Heart left ventricle (tissue), 16 donors: ENCODE data around the gene GTSE1. TPM values are rescaled to one million over a fixed set of nuclear protein-coding genes. Genes with fewer than 3 reads are reported as not detected.

Experiments used
- ATAC-seq, 4 donors: fragments of 200-7000 bp; cut with Tn5 transposase; one replicate each; pipeline ENCODE4 v1.9.1; 2020 to 2022; ENCODE audit warnings: moderate library complexity in 4 of 4, mild to moderate bottlenecking in 3 of 4, moderate number of reproducible peaks in 1 of 4
- DNase-seq, 5 donors: peaks; one replicate each; pipeline ENCODE4 v3.0.0-alpha.2; 2020
- H3K27ac ChIP-seq, 12 donors: fragments of 200-600 bp; sonication (generic) in 4 of 12; one replicate each; pipeline versions ENCODE4 v1.5.0 to v1.8.0; 2016 to 2022; ENCODE audit warnings: mild to moderate bottlenecking in 2 of 12
- H3K27me3 ChIP-seq, 9 donors: fragments of 200-600 bp; sonication (generic) in 2 of 9; one replicate each; pipeline versions ENCODE4 v1.5.1 to v1.8.0; 2016 to 2022; ENCODE audit warnings: mild to moderate bottlenecking in 3 of 9
- H3K36me3 ChIP-seq, 9 donors: fragments of 200-600 bp; sonication (generic) in 2 of 9; one replicate each; pipeline versions ENCODE4 v1.5.0 to v1.8.0; 2018 to 2022; ENCODE audit warnings: mild to moderate bottlenecking in 2 of 9
- H3K4me1 ChIP-seq, 12 donors: fragments of 200-600 bp; sonication (generic) in 4 of 12; one replicate each; pipeline versions ENCODE4 v1.5.0 to v1.8.0; 2016 to 2022; ENCODE audit warnings: mild to moderate bottlenecking in 3 of 12
- H3K4me3 ChIP-seq, 12 donors: fragments of 200-600 bp; sonication (generic) in 4 of 12; one replicate each; pipeline versions ENCODE4 v1.5.0 to v1.8.0; 2017 to 2022; ENCODE audit warnings: mild to moderate bottlenecking in 9 of 12, moderate library complexity in 4 of 12
- H3K9me3 ChIP-seq, 12 donors: fragments of 200-600 bp; sonication (generic) in 4 of 12; one replicate each; pipeline versions ENCODE4 v1.5.0 to v1.8.0; 2016 to 2022; ENCODE audit warnings: mild to moderate bottlenecking in 1 of 12
- POLR2A ChIP-seq, 2 donors: fragments of 450-650 bp; IDR thresholded peaks; one replicate each; pipeline ENCODE4 v1.6.1; 2017; ENCODE audit warnings: antibody characterized with exemption in 2 of 2, mild to moderate bottlenecking in 2 of 2, moderate library complexity in 2 of 2
- WGBS, 4 donors: extraction: QIAGEN DNeasy Blood & Tissue Kit in 2 of 4; methylation state at CpG; one replicate each; pipeline versions ENCODE4 v1.1.5 to v1.1.7; 2013 to 2018; 5-methylcytosine and 5-hydroxymethylcytosine counted together
- intact Hi-C, 10 donors: fragments of 100-400 bp; cut with DNase I; formaldehyde crosslinking; loops; one replicate each; pipeline versions ENCODE4 v1.11.1 to v1.14.2; 2022
- polyA plus RNA-seq, 2 donors: library from polyadenylated mRNA; stranded (reverse); fragments of 200-250 nt; gene quantifications; one replicate each; pipeline ENCODE4 v1.2.3, GENCODE V29; 2013
- total RNA-seq, 9 donors: library from RNA; depleted of rRNA in 2 of 9; stranded (reverse); fragments of >200 nt in 2 of 9; fragmentation: NEBNext Ultra II Directional in 3 of 9; extraction: Animal tissue kit (Norgen Biotek cat#: 25700) in 3 of 9; gene quantifications; one replicate each; pipeline versions ENCODE4 v1.1.0 to v1.2.4, GENCODE V29; 2016 to 2023
- TF ChIP-seq, protein P1 (sequence below), 12 donors: fragments of 200-600 bp; sonication (generic) in 4 of 12; IDR thresholded peaks; one replicate each; pipeline versions ENCODE4 v1.5.0 to v1.8.0; 2018 to 2022; ENCODE audit warnings: antibody characterized with exemption in 12 of 12, mild to moderate bottlenecking in 5 of 12
- donor health status: ischemic (EF 13 %, LVEDD 7.1; RV severe dilation, severe dysfunction).
- donor health status: healthy with polysubstance abuse.
- donor health status: DM: no; HTN: yes; CAD: no.
- donor health status: DM: no; HTN: no; CAD: no.
- donor health status: ischemic (EF 25% LVEDD 6.9; RV normal size, moderate dysfunction).
- donor health status: ischemic (EF 25% LVEDD 5.7; RV mildly dilated, moderate dysfunction).
- donor health status: healthy.
- donor health status: DM: yes; HTN: yes; CAD: no.
- donor health status: ischemic (EF 35%, LVEDD 5.7; RV mildly dilated, moderate dysfunction).
- donor health status: nonischemic (EF 11% LVEDD 7.7; RV severe dilation, severe dysfunction).
- donor health status: DM: yes; HTN: yes; CAD: no.
- donor health status: PGD.
- donor health status: ischemic (EF 29% LVEDD 5.4; RV normal size, mild dysfunction).
- donor health status: nonischemic (EF 23%, LVEDD 6.1; RV moderate dilation, normal function).

Gene GTSE1
- total and polyA plus RNA-seq, 11 donors = 0.19 to 6.9 (median 0.59) TPM; not detected in 1

DNA sequence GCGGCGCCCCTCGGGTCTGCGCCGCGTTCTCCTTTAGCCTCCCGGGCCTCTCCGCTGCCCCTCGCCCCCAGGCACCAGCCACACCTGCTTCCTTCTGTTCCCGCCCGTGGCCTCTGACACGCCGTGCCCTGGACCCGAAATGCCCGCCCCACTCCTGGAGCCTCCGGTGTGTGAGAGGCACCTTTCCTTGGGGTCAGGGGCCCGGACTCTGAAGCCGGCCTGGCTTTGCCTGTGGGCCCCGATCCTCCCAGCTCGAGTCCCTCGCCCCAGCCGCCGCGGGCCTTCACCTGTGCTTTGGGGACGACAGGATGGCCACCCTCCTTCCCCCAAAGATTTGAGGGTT is 45.9 kb upstream of the GTSE1 start:
- DNase-seq = no peak
- WGBS, 4 donors = 3 to 18% (median 8%) methylated on average over 16 to 25 of the region's 25 CpGs
- no peak for TF ChIP-seq POLR2A (IDR thresholded peaks at IDR 0.05)
- TF ChIP-seq, protein P1, sequence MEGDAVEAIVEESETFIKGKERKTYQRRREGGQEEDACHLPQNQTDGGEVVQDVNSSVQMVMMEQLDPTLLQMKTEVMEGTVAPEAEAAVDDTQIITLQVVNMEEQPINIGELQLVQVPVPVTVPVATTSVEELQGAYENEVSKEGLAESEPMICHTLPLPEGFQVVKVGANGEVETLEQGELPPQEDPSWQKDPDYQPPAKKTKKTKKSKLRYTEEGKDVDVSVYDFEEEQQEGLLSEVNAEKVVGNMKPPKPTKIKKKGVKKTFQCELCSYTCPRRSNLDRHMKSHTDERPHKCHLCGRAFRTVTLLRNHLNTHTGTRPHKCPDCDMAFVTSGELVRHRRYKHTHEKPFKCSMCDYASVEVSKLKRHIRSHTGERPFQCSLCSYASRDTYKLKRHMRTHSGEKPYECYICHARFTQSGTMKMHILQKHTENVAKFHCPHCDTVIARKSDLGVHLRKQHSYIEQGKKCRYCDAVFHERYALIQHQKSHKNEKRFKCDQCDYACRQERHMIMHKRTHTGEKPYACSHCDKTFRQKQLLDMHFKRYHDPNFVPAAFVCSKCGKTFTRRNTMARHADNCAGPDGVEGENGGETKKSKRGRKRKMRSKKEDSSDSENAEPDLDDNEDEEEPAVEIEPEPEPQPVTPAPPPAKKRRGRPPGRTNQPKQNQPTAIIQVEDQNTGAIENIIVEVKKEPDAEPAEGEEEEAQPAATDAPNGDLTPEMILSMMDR (IDR thresholded peaks at IDR 0.05) = no peak
- H3K27ac ChIP-seq = peak overlapping the region; percentile 69 to 96 (median 94)
- H3K4me1 ChIP-seq = peaks cover 4 to 52% (median 26%) of the 10 kb centered on the region in 12 donors
- intact Hi-C loops = loop anchor here in 5 of 10 donors (2.0 to 10.0 kb wide), 4 partner anchors 16 to 106 kb away; partner anchors contain the start of genes PPARA (in 2 of the 5) and GTSE1 (in 1 of the 5)
- H3K27me3 ChIP-seq = no peaks in the 10 kb centered on the region
- H3K9me3 ChIP-seq = no peaks in the 10 kb centered on the region
- H3K4me3 ChIP-seq = peak overlapping the region; percentile 53 to 97 (median 81)
- H3K36me3 ChIP-seq = peaks cover 0 to 6% (median 0%) of the 10 kb centered on the region in 9 donors
- ATAC-seq = peak in 1 of 4 donors; percentile 9

DNA sequence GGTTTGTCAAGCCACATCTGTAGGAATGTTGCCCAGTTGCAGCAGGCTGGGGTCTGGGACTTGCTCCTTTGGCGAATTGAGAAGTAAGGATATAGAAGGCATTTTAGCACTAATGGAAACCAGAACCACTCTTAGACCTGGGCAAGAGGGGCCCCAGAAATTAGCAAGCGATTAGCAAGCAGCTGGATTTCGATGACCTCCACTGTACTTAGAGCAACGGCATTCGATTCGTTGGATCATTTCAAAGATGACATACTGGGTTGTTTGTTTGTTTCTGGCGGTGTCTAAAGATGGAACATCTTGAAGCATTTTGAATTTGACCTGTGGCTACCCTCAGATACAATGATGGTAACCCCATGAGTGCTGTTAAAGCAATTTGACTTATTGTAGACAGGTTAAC is 45.4 kb upstream of the GTSE1 start:
- no peak for ATAC-seq
- intact Hi-C loops = loop anchor here in 5 of 10 donors (2.0 to 10.0 kb wide), 4 partner anchors 16 to 106 kb away; partner anchors contain the start of genes PPARA (in 2 of the 5) and GTSE1 (in 1 of the 5)
- peak overlapping the region in 10 of 12 donors; percentile 60 to 97 (median 81) for H3K4me3 ChIP-seq
- DNase-seq = no peak
- no peaks in the 10 kb centered on the region for H3K27me3 ChIP-seq
- 68 to 86% (median 83%) methylated on average over 7 of the region's 7 CpGs for WGBS, 4 donors
- no peaks in the 10 kb centered on the region for H3K9me3 ChIP-seq
- H3K36me3 ChIP-seq = peaks cover 0 to 6% (median 0%) of the 10 kb centered on the region in 9 donors
- H3K27ac ChIP-seq = peak overlapping the region in 8 of 12 donors; percentile 87 to 96 (median 94)
- peaks cover 0 to 47% (median 21%) of the 10 kb centered on the region in 12 donors for H3K4me1 ChIP-seq
- no peak for TF ChIP-seq POLR2A (IDR thresholded peaks at IDR 0.05)
- TF ChIP-seq, protein P1 (IDR thresholded peaks at IDR 0.05) = no peak

DNA sequence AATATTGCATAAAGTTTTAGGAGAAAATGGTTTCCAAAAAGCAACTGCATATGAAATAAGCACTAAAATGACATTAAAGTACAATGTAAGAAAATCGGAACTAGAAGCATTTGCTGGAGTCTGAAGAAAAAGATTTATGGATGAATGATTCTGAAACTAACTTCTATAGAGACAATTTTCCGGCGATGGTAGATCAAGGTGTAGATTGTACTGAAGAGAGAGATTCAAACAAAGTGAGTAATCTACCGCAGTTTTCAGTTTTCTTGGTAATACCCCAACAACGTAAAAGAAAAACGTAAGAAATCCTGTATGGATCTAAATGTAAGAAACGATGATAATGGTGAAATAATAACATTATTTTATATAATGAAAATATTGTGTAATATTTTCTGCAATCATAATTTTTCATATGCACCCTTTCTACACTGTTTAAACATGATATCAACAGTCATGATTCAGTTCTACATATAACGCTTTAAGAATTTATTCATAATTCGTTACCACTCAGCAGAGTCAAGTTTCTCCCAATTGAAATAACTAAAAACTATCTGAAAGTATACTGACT is 44.8 kb upstream of the GTSE1 start:
- intact Hi-C loops = loop anchor here in 5 of 10 donors (2.0 to 10.0 kb wide), 4 partner anchors 15 to 107 kb away; partner anchors contain the start of genes PPARA (in 2 of the 5) and GTSE1 (in 1 of the 5)
- H3K36me3 ChIP-seq = no peaks in the 10 kb centered on the region
- 93 to 95% (median 94%) methylated on average over 9 of the region's 9 CpGs for WGBS, 4 donors
- no peak overlapping the region for H3K27ac ChIP-seq
- TF ChIP-seq POLR2A (IDR thresholded peaks at IDR 0.05) = no peak
- TF ChIP-seq, protein P1 (IDR thresholded peaks at IDR 0.05) = no peak
- no peaks in the 10 kb centered on the region for H3K9me3 ChIP-seq
- no peaks in the 10 kb centered on the region for H3K27me3 ChIP-seq
- peak overlapping the region in 1 of 12 donors; percentile 91 for H3K4me3 ChIP-seq
- ATAC-seq = no peak
- H3K4me1 ChIP-seq = peaks cover 0 to 41% (median 20%) of the 10 kb centered on the region in 12 donors
- DNase-seq = no peak

DNA sequence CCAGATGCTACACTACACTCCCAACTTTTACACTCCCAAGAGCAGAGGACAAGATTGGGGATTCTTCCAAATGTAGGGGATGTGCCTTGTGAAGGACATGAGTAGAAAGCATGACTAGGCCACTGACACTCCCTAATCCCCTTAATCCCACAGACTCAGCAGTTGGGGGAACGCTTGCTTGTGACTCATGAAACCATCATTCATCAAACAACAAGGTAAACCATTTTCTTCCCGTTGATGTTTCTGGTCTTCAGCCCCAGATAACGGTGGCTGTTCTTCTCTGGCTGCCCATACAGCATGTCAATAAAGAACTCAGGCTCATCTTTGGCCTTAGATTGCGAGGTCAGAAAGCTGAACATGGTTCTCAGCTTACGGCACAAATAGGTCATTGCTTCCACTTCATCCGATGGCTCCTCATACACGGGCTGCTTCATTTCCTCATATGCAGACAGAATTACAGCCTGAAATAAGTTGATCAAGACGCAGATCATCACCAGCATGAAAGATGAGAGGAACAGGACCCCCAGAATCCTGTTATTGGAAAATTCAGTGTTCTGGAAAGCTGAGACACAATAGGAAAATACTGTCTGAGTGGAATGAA is 40.2 kb upstream of the GTSE1 start:
- no peak for TF ChIP-seq POLR2A (IDR thresholded peaks at IDR 0.05)
- TF ChIP-seq, protein P1 (IDR thresholded peaks at IDR 0.05) = no peak
- H3K36me3 ChIP-seq = no peaks in the 10 kb centered on the region
- DNase-seq (no peak), ATAC-seq (no peak)
- peaks cover 0 to 9% (median 2%) of the 10 kb centered on the region in 12 donors for H3K4me1 ChIP-seq
- H3K27ac ChIP-seq = no peak overlapping the region
- no peaks in the 10 kb centered on the region for H3K27me3 ChIP-seq
- WGBS, 4 donors = 69 to 90% (median 82%) methylated on average over 8 of the region's 8 CpGs
- no peak overlapping the region for H3K4me3 ChIP-seq
- no peaks in the 10 kb centered on the region for H3K9me3 ChIP-seq
- intact Hi-C loops = loop anchor here in 2 of 10 donors (5.0 to 10.0 kb wide), 2 partner anchors 41 to 112 kb away; partner anchors contain the start of gene GTSE1 (in 1 of the 2)
